CD14-positive monocyte (primary cell): ENCODE measurements around the gene MYOCOS. TPM values are rescaled to one million over a fixed set of nuclear protein-coding genes. Genes with fewer than 3 reads are reported as not detected.

Experiments used
- DNase-seq, 3 donors: peaks; one replicate each; pipeline ENCODE4 v3.0.0-alpha.2; 2011 to 2022
- H2AFZ ChIP-seq: 2 replicates; pipeline ENCODE4 v1.6.0; 2012; ENCODE audit warnings: mild to moderate bottlenecking, low read depth, low read length, inconsistent platforms; ENCODE audit not compliant: insufficient read depth, poor library complexity, severe bottlenecking
- H3K27ac ChIP-seq, 2 donors: 1 replicate in 1 of 2; 2 replicates in 1 of 2; pipeline ENCODE4 v1.5.1; 2012 to 2013; ENCODE audit warnings: low read length in 2 of 2, control low read depth in 1 of 2, inconsistent platforms in 1 of 2, low read depth in 1 of 2, mild to moderate bottlenecking in 1 of 2
- H3K27me3 ChIP-seq, 2 donors: one replicate each; pipeline versions ENCODE4 v1.6.0 to v1.6.1; 2011 to 2013; ENCODE audit warnings: low read length in 2 of 2; ENCODE audit not compliant: control insufficient read depth in 2 of 2, insufficient read depth in 2 of 2
- H3K36me3 ChIP-seq, 2 donors: replicated peaks in 1 of 2; 1 replicate in 1 of 2; 2 replicates in 1 of 2; pipeline versions ENCODE4 v1.5.1 to v1.6.1; 2012 to 2013; ENCODE audit warnings: low read length in 2 of 2, control low read depth in 1 of 2, inconsistent platforms in 1 of 2, mild to moderate bottlenecking in 1 of 2; ENCODE audit not compliant: insufficient read depth in 2 of 2, control insufficient read depth in 1 of 2
- H3K4me1 ChIP-seq, 2 donors: 1 replicate in 1 of 2; 2 replicates in 1 of 2; pipeline versions ENCODE4 v1.5.1 to v1.6.1; 2012 to 2013; ENCODE audit warnings: low read length in 2 of 2, control low read depth in 1 of 2, inconsistent platforms in 1 of 2, mild to moderate bottlenecking in 1 of 2, moderate library complexity in 1 of 2; ENCODE audit not compliant: insufficient read depth in 2 of 2, control insufficient read depth in 1 of 2
- H3K4me2 ChIP-seq: replicated peaks from 2 replicates; pipeline ENCODE3; 2012; ENCODE audit warnings: low read length, moderate library complexity, mild to moderate bottlenecking; ENCODE audit not compliant: poor library complexity, severe bottlenecking; ENCODE audit errors: extremely low read depth
- H3K4me3 ChIP-seq, 3 experiments: fragments of 200-600 bp in 1 of 3; sonication (generic) in 1 of 3; replicated peaks in 1 of 3; 1 replicate in 2 of 3; 2 replicates in 1 of 3; pipeline ENCODE4 v1.5.1; 2011 to 2013; ENCODE audit warnings: low read length in 3 of 3, mild to moderate bottlenecking in 3 of 3, control low read depth in 2 of 3, low read depth in 2 of 3, inconsistent platforms in 1 of 3, moderate library complexity in 1 of 3
- H3K79me2 ChIP-seq: 2 replicates; pipeline ENCODE4 v1.6.0; 2012; ENCODE audit warnings: mild to moderate bottlenecking, control low read depth, inconsistent platforms, low read length, moderate library complexity; ENCODE audit not compliant: insufficient read depth
- H3K9ac ChIP-seq: 2 replicates; pipeline ENCODE4 v1.6.0; 2017; ENCODE audit warnings: low read length, mild to moderate bottlenecking; ENCODE audit not compliant: insufficient read depth, poor library complexity, severe bottlenecking
- H3K9me3 ChIP-seq, 2 donors: replicated peaks in 1 of 2; 1 replicate in 1 of 2; 2 replicates in 1 of 2; pipeline versions ENCODE4 v1.5.1 to v1.6.1; 2012 to 2013; ENCODE audit warnings: low read length in 2 of 2, control low read depth in 1 of 2; ENCODE audit not compliant: control insufficient read depth in 1 of 2, insufficient read depth in 1 of 2
- H4K20me1 ChIP-seq: 2 replicates; pipeline ENCODE4 v1.6.0; 2012; ENCODE audit warnings: mild to moderate bottlenecking, low read length, control low read depth, moderate library complexity; ENCODE audit not compliant: insufficient read depth
- H3K27ac Mint-ChIP-seq, 7 donors: one replicate each; pipeline ENCODE4 v1.8.0; 2020; ENCODE audit warnings: mild to moderate bottlenecking in 7 of 7, mixed read lengths in 7 of 7, moderate library complexity in 6 of 7, inconsistent platforms in 2 of 7
- H3K27me3 Mint-ChIP-seq, 3 donors: one replicate each; pipeline ENCODE4 v1.8.0; 2021 to 2022; ENCODE audit warnings: low read depth in 3 of 3, mild to moderate bottlenecking in 3 of 3, mixed read lengths in 3 of 3, moderate library complexity in 3 of 3, inconsistent platforms in 1 of 3
- H3K36me3 Mint-ChIP-seq, 2 donors: one replicate each; pipeline ENCODE4 v1.8.0; 2020; ENCODE audit warnings: mixed read lengths in 2 of 2, inconsistent platforms in 1 of 2, mild to moderate bottlenecking in 1 of 2
- H3K4me1 Mint-ChIP-seq: one replicate; pipeline ENCODE4 v1.8.0; 2020; ENCODE audit warnings: mild to moderate bottlenecking, mixed read lengths
- H3K4me3 Mint-ChIP-seq, 2 donors: one replicate each; pipeline ENCODE4 v1.8.0; 2020; ENCODE audit warnings: mild to moderate bottlenecking in 2 of 2, mixed read lengths in 2 of 2, moderate library complexity in 1 of 2
- H3K9me3 Mint-ChIP-seq, 7 donors: one replicate each; pipeline ENCODE4 v1.8.0; 2020 to 2022; ENCODE audit warnings: mixed read lengths in 7 of 7, mild to moderate bottlenecking in 6 of 7, moderate library complexity in 6 of 7, inconsistent platforms in 2 of 7
- WGBS: methylation state at CpG from one replicate; pipeline ENCODE4 v1.1.5; 2013; ENCODE audit warnings: missing lambda C conversion rate; ENCODE audit not compliant: insufficient coverage; 5-methylcytosine and 5-hydroxymethylcytosine counted together
- intact Hi-C, 2 donors: fragments of 100-400 bp; cut with micrococcal nuclease; formaldehyde crosslinking; loops; one replicate each; pipeline versions ENCODE4 v1.15.0 to v1.15.1; 2023
- polyA plus RNA-seq, 3 donors: library from polyadenylated mRNA; depleted of rRNA in 1 of 3; unstranded in 2 of 3; stranded (reverse) in 1 of 3; fragments of 300-500 nt in 2 of 3; fragments of >200 nt in 1 of 3; fragmentation: Illumina TruSeq in 2 of 3; gene quantifications; 1 replicate in 2 of 3; 2 replicates in 1 of 3; pipeline ENCODE4 v1.2.3, GENCODE V29; 2012 to 2021
- TF ChIP-seq, protein P1 (sequence below): fragments of 200-600 bp; IDR thresholded peaks from one replicate; pipeline ENCODE4 v1.8.0; 2022; ENCODE audit warnings: antibody characterized with exemption, mild to moderate bottlenecking

The MYOCOS gene
- polyA plus RNA-seq, 3 donors, result not detected

- Histone ChIP-seq H3K4me2 (no peak overlapping the region), H3K4me1 (no peaks in the 10 kb centered on the region), H3K27me3 (no peaks in the 10 kb centered on the region), H4K20me1 (no peaks in the 10 kb centered on the region), H3K4me3 (no peak overlapping the region), H2AFZ (no peak overlapping the region), H3K36me3 (no peaks in the 10 kb centered on the region), H3K27ac (no peak overlapping the region), H3K79me2 (no peaks in the 10 kb centered on the region), H3K9ac (no peak overlapping the region), H3K9me3 (no peaks in the 10 kb centered on the region)
- 100% methylated on average over 1 of the region's 2 CpGs for WGBS
- Mint-ChIP-seq H3K27me3 (peaks cover 3 to 9% (median 5%) of the 10 kb centered on the region in 3 donors), H3K4me1 (no peaks in the 10 kb centered on the region), H3K4me3 (no peak overlapping the region), H3K36me3 (no peaks in the 10 kb centered on the region), H3K9me3 (peaks cover 0 to 8% (median 0%) of the 10 kb centered on the region in 7 donors), H3K27ac (no peak overlapping the region)
- TF ChIP-seq, protein P1, sequence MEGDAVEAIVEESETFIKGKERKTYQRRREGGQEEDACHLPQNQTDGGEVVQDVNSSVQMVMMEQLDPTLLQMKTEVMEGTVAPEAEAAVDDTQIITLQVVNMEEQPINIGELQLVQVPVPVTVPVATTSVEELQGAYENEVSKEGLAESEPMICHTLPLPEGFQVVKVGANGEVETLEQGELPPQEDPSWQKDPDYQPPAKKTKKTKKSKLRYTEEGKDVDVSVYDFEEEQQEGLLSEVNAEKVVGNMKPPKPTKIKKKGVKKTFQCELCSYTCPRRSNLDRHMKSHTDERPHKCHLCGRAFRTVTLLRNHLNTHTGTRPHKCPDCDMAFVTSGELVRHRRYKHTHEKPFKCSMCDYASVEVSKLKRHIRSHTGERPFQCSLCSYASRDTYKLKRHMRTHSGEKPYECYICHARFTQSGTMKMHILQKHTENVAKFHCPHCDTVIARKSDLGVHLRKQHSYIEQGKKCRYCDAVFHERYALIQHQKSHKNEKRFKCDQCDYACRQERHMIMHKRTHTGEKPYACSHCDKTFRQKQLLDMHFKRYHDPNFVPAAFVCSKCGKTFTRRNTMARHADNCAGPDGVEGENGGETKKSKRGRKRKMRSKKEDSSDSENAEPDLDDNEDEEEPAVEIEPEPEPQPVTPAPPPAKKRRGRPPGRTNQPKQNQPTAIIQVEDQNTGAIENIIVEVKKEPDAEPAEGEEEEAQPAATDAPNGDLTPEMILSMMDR, result no peak
- intact Hi-C loops, result no loop called here
- no peak for DNase-seq
These were observed 6.2 kb downstream of the MYOCOS start for GRCh38 chr1:171628225-171628624.

DNA sequence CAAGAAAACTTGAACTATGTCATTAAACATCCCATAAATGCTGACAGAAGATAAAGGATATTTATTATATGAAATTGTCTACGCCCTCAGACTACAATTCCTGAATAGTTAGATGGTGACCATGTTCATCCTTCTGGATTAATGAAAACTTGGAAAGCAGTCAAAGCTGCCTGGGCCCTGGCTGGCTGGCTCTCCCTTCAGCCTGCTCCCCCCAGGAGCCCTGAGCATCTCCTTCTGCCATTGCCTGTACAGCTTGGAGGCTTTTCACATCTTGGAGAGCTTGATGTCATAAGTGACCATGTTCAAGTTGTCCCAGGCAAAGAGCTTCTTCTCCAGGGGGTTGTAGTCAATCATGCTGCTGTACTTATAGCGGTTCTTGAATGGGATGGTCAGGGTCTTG, 13.6 kb downstream of the MYOCOS start:
- Mint-ChIP-seq H3K4me3 (no peak overlapping the region), H3K4me1 (no peaks in the 10 kb centered on the region), H3K9me3 (peaks cover 0 to 3% (median 0%) of the 10 kb centered on the region in 7 donors), H3K36me3 (no peaks in the 10 kb centered on the region), H3K27me3 (peaks cover 5 to 6% (median 5%) of the 10 kb centered on the region in 3 donors), H3K27ac (no peak overlapping the region)
- TF ChIP-seq, protein P1, result no peak
- Histone ChIP-seq H3K9me3 (no peaks in the 10 kb centered on the region), H3K4me3 (no peak overlapping the region), H3K27ac (no peak overlapping the region), H3K27me3 (no peaks in the 10 kb centered on the region), H4K20me1 (no peaks in the 10 kb centered on the region), H3K4me1 (no peaks in the 10 kb centered on the region), H2AFZ (no peak overlapping the region), H3K4me2 (no peak overlapping the region), H3K9ac (no peak overlapping the region), H3K79me2 (no peaks in the 10 kb centered on the region), H3K36me3 (no peaks in the 10 kb centered on the region)
- WGBS, result 100% methylated on average over 1 of the region's 2 CpGs
- intact Hi-C loops, result no loop called here
- DNase-seq, result no peak
